Mucosa of descending colon (tissue), 3 donors: ENCODE measurements around the gene C17orf78. TPM values are rescaled to one million over a fixed set of nuclear protein-coding genes. Genes with fewer than 3 reads are reported as not detected.
A peak's percentile ranks its signal among the peaks of the same experiment; 100 is the strongest.

Experiments used
- ATAC-seq: fragments of 200-7000 bp; cut with Tn5 transposase; one replicate; pipeline ENCODE4 v1.9.1; 2020; ENCODE audit warnings: mild to moderate bottlenecking, moderate library complexity
- DNase-seq, 3 donors: peaks; one replicate each; pipeline ENCODE4 v3.0.0-alpha.2; 2020
- H3K36me3 ChIP-seq: fragments of 200-600 bp; one replicate; pipeline ENCODE4 v1.8.0; 2021; ENCODE audit warnings: low read depth, mild to moderate bottlenecking
- H3K4me1 ChIP-seq: fragments of 200-600 bp; one replicate; pipeline ENCODE4 v1.8.0; 2021; ENCODE audit warnings: low read depth, mild to moderate bottlenecking
- H3K4me3 ChIP-seq: fragments of 200-600 bp; one replicate; pipeline ENCODE4 v1.8.0; 2021; ENCODE audit warnings: mild to moderate bottlenecking
- H3K9me3 ChIP-seq: fragments of 200-600 bp; one replicate; pipeline ENCODE4 v1.8.0; 2021; ENCODE audit warnings: mild to moderate bottlenecking
- intact Hi-C, 2 donors: fragments of 100-400 bp; cut with DNase I in 1 of 2; cut with micrococcal nuclease in 1 of 2; formaldehyde crosslinking; loops; one replicate each; pipeline versions ENCODE4 v1.11.0 to v1.11.1; 2022; cut with DNase I, micrococcal nuclease
- total RNA-seq, 3 donors: library from RNA; stranded (reverse); fragmentation: NEBNext Ultra II Directional in 2 of 3; extraction: Animal tissue kit (Norgen Biotek cat#: 25700) in 2 of 3; gene quantifications; one replicate each; pipeline versions ENCODE4 v1.2.1 to v1.2.4, GENCODE V29; 2021 to 2023
- TF ChIP-seq, protein P1 (sequence below): fragments of 200-600 bp; IDR thresholded peaks from one replicate; pipeline ENCODE4 v1.8.0; 2022; ENCODE audit warnings: antibody characterized with exemption, mild to moderate bottlenecking
- donor health status: DM: no; HTN: no; CAD: no; lungs with moderate emphysema.
- donor health status: DM: no; HTN: no; CAD: no.
- donor health status: DM: no; HTN: yes; CAD: no.

Gene C17orf78
- total RNA-seq, 3 donors from 2014 or later, result not detected

DNA sequence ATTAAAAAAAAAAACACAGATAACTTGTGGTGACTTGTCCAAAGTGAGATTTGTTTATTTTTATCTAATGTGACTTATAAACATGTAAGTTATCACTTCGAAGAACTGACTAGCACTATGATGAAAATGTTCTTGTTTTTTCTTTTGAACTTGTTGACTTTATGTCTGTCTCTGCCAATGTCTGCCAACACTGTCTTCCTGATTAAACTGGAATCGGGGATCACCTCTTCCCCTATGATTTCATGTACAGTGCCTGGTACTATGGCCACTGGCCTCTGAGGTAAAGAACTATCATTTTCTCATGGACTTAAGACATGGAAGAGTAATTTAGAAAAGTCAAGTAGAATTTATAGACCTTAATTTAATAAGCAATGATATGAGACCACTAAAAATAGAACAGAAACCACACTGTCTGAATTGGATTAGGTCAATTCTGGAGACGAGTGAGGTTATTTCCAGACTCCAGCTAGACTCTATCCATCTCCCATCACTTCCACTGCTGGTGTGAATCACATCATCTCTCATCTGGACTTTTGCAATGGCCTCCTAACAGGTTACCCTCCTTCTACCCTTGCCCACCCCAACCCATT, 8.9 kb downstream of the C17orf78 start:
- DNase-seq (no peak), ATAC-seq (no peak)
- TF ChIP-seq, protein P1, sequence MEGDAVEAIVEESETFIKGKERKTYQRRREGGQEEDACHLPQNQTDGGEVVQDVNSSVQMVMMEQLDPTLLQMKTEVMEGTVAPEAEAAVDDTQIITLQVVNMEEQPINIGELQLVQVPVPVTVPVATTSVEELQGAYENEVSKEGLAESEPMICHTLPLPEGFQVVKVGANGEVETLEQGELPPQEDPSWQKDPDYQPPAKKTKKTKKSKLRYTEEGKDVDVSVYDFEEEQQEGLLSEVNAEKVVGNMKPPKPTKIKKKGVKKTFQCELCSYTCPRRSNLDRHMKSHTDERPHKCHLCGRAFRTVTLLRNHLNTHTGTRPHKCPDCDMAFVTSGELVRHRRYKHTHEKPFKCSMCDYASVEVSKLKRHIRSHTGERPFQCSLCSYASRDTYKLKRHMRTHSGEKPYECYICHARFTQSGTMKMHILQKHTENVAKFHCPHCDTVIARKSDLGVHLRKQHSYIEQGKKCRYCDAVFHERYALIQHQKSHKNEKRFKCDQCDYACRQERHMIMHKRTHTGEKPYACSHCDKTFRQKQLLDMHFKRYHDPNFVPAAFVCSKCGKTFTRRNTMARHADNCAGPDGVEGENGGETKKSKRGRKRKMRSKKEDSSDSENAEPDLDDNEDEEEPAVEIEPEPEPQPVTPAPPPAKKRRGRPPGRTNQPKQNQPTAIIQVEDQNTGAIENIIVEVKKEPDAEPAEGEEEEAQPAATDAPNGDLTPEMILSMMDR, result no peak
- H3K36me3 ChIP-seq, result no peaks in the 10 kb centered on the region
- no peaks in the 10 kb centered on the region for H3K9me3 ChIP-seq
- peaks cover 15% of the 10 kb centered on the region for H3K4me1 ChIP-seq
- intact Hi-C loops, result no loop called here
- H3K4me3 ChIP-seq, result no peak overlapping the region

DNA sequence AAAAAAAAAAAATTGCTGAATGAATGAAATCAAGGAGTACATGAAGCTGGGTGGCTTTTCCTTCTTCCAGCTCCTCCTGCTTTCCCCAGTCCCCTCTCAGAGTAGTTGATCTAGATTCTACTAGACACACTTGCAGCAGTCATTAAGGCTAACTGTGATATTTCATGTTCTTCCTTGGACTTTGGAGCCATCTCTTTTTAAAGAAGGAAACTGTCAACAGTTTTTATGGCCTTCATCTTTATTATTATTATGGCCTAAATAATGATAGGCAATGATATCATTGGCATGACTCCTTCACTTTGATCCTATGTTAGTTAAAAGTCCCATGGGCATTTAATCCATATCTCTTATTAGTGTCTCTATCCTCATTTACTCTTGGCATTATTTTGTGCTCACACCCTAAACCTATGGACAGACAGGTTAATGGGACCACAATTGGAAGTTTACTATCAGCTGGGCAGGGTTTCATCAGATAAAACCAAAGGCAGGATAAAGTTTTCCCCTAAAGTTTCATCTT, 9.7 kb downstream of the C17orf78 start:
- DNase-seq, result no peak
- Histone ChIP-seq H3K9me3 (no peaks in the 10 kb centered on the region), H3K4me3 (no peak overlapping the region), H3K4me1 (peaks cover 15% of the 10 kb centered on the region), H3K36me3 (no peaks in the 10 kb centered on the region)
- intact Hi-C loops, result no loop called here
- ATAC-seq, result peak; percentile 89
- TF ChIP-seq, protein P1, result no peak

DNA sequence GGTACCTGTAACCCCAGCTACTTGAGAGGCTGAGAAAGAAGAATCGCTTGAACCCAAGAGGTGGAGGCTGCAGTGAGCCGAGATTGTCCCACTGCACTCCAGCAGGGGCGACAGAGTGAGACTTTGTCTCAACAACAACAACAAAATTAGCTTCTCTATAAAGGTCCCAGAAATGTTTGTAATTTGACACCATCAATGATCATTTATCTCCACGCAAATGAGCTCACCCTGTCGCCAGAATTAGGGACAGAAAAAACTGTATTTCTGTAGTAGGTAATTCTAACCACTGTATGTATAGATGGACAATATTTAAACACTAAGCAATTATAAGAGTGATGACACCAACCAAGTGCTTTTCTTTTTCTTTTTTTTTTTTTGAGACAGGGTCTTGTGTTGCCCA, 10.7 kb downstream of the C17orf78 start:
- Histone ChIP-seq H3K9me3 (no peaks in the 10 kb centered on the region), H3K4me3 (no peak overlapping the region), H3K36me3 (no peaks in the 10 kb centered on the region), H3K4me1 (peaks cover 15% of the 10 kb centered on the region)
- DNase-seq, result no peak
- TF ChIP-seq, protein P1, result no peak
- ATAC-seq, result no peak
- intact Hi-C loops, result no loop called here

DNA sequence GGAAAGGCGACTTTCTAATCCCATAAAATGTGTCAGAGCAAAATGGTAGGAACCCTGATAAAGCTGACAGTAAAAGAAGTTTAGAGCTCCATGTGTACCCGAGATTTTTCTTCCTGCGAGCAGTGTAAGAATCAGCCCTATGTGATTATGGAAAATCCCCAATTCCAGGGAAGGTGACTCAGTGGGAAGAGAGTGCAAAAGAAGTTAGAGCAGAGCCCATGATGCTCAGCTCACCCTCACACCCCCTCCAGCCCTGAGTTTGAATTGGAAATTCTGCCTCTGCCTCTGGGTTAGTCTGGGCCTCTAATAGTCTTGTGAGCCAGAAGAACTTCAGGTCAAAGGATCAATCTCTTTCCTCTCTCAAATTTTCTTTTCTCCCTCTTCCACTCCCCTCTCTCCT, 12.5 kb downstream of the C17orf78 start:
- DNase-seq (no peak), ATAC-seq (no peak)
- Histone ChIP-seq H3K9me3 (no peaks in the 10 kb centered on the region), H3K4me3 (no peak overlapping the region), H3K4me1 (peaks cover 18% of the 10 kb centered on the region), H3K36me3 (no peaks in the 10 kb centered on the region)
- TF ChIP-seq, protein P1, result no peak
- intact Hi-C loops, result no loop called here

DNA sequence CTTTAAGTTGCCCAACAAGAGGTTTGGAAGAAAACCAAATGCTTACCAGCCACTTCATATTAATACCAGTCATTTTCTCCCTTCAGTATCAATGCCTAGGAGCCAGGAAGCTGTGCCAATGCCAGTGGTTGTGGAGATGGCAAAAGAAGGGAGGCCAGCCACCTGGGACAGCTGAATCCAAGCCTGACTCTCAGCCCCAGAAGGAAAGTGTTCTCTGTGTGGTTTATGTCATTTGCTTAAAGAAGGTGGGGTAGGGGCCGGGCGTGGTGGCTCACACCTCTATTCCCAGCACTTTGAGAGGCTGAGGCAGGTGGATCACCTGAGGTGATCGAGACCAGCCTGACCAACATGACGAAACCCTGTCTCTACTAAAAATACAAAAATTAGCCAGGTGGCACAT, 13.4 kb downstream of the C17orf78 start:
- TF ChIP-seq, protein P1, result no peak
- intact Hi-C loops, result no loop called here
- peak; percentile 68 for ATAC-seq
- Histone ChIP-seq H3K4me1 (peaks cover 18% of the 10 kb centered on the region), H3K4me3 (no peak overlapping the region), H3K9me3 (no peaks in the 10 kb centered on the region), H3K36me3 (no peaks in the 10 kb centered on the region)
- peak in 1 of 3 donors; percentile 21 for DNase-seq
